ENCODE data around the gene BRMS1.
"Not testable (repeated sequence)": the region's sequence is repeated elsewhere in the genome, so short reads cannot be mapped to it uniquely, and the experiment has no call there.

BRMS1 gene

DNA sequence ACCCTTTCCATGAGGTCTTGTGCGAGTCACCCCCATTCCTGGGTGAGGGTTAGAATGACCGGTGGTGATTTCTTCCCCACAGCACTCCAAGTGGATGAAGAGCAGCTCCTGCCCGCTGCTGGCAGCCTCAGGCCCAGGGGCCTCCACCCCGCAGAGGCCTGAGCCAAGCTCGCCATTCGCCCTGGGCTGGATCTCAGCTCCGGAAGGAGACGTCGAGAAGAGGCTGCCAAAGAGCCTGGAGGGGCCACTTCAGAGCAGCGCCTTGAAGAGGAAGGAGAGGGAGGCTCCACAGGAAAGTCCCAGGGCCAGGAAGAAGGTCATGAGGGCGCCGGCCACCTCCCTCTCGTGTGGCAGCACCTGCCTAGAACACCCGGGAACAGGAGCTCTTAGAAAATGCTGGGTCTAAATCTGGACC is 18.3 kb upstream of the BRMS1 start:
- DNase-seq (ENCODE audit: low read depth in 3 of 3), result no peak

GRCh38 chr11:66362481-66363147 is 17.7 kb upstream of the BRMS1 start:
- no peak for DNase-seq (ENCODE audit: low read depth in 3 of 3)

DNA sequence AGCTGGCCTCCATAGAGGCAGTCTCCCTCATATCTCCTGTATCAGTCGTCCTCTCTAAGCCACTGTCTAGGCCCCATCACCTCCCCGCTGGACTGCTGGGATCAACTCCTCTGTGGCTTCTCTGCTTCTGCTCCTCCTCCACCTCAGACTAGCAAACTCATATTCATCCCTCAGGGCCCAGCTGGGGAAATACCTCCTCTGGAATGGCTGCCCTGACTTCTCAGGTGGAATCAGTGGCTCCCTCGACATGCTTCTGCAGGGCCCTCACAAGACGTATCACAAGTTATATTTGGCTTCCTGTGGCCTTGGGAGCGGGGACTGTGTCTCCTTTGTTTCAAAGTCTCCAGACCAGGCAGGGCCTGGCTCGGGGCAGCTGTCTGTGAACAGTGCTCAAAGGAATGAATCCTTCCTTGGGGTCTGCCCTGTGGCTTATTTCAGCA is 16.6 kb upstream of the BRMS1 start:
- DNase-seq (ENCODE audit: low read depth in 3 of 3), result no peak

DNA sequence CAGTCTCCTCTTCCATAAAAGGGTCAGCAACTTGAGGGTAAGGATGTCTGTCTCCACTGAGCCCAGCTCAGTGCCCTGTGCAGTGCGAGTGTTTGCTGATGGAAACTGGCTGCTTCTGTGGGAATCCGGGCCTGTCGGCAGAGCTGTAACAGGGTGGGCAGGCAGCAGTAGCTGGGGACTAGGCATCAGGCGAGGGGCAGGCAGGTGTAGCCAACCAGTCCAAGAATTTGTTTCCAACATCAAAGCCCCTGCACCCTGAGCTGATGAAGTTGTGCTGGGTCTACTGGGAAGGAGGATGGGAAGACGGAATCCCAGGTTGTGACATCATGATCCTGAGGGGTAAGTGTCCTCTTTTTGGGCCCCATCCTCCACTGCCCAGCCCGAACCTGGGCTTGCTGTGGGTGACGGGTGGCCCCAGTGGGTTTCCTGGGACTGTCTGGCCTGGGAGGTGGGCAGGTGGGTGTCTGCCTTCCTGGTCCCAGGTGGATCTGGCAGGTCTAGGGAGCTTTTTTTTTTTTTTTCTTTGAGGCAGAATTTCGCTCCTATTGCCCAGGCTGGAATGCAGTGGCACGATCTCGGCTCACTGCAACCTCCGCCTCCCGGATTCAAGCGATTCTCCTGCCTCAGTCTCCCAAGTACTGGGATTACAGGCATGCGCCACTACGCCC is 15.6 kb upstream of the BRMS1 start:
- DNase-seq (ENCODE audit: low read depth in 3 of 3), result no peak

GRCh38 chr11:66359662-66360087 is 14.8 kb upstream of the BRMS1 start:
- no peak for DNase-seq (ENCODE audit: low read depth in 3 of 3)

- not testable (repeated sequence) for DNase-seq (ENCODE audit: low read depth in 3 of 3)
These were observed 5.8 kb upstream of the BRMS1 start for GRCh38 chr11:66350560-66351235.

DNA sequence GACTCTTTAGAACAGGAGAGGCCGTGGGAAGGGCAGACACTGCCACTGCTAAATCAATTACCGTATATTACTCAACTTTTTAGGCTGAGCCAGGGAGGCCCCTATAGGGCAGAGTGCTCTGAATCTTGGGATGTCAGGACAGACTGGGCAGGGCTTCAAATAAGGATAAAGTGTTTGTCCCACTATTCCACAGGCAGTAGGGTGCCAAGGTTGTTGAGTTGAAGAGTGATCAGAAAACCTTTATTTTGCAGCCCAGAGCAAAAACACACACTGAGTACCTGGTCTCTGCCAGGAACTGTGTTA is 4.1 kb upstream of the BRMS1 start:
- DNase-seq (ENCODE audit: low read depth in 3 of 3), result no peak

DNA sequence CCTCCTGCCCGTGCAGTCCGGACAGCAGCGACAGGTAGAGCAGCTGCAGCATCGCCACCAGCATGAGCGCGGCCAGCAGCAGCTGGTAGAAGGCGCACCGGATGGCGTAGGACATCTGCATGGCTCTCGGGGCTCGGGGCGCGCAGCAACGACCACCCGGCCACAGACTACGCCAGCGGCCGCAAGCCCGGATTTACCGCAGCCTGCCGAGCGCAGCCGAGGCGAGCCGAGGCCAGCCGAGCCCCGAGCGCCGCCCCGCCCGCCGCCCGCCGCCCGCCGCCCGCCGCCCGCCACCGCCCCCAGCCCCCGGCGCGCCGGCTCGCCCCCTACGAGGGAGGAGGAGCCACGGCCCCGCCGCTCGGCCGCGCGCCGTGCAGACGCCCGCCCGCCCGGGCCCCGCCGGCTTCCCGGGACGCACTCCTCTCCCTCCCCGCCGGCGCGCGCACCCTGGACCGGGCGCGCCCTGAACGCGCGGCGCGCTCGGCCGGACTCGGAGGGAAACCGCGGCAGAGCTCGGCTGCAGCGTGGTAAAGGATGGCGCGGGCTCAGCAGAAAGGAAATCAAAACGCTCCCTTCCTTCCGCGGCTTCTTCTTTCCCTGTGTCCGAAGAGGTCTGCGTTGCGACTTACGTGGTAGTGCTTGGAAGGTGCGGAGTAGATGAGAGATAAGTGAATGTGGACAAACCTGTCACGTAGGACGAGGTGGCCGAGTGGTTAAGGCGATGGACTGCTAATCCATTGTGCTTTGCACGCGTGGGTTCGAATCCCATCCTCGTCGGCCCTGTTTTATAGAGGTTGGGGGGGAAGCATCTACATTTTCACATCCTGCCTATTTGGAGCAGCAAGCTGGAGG is 2.7 kb upstream of the BRMS1 start, which contains the start of gene B4GAT1:
Gene B4GAT1, minus strand, starts transcription at position 205 of the 852 bp plus-strand sequence. Its CDS starts 84 bp downstream, at position 121.
- DNase-seq (ENCODE audit: low read depth in 3 of 3), result peak; percentile 66 to 71 (median 68)

DNA sequence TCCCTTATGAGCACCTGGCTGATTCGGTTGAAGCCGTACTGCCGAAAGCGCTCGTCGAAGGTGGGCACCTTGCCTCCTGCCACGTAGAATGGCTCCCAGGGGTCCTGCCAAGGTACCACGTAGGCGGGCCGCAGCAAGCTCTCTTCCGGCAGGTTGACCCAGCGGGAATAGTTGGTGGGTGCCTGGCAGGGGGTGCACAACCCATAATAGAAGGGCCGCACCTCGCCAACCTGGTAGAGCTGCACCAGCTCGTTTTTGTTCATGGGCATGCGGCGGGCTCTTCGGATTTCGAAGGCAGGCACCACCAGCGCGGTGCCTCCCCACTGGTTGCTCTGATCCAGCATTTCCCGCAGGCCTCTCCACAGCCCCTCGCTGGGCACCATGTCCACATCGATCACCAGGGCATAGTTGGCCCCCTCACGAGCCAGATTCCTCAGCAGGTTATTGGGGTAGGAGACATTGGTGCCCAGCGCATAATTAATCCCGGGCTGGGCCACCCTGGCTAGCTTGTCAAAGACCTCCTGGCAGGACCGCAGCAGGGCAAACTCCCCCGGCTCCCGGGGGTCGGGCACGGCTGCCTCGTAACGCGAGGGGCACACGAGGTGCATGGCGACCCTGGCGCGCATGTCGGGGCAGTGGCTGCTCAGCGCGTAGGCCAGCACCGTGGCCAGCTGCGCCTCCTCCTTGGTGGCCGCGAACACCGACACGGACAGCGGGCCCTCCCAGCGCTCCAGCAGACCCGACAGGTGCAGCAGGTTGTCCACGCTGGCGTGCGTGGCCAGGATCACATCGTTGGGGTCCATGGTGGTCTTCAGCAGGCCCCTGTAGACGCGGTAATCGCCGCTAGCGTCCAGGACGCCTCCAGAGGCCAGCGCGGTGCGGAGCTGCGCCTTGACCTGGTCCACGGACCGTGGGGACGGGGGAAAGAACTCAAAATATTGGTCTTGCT is 1.8 kb upstream of the BRMS1 start:
- DNase-seq (ENCODE audit: low read depth in 3 of 3), result no peak

DNA sequence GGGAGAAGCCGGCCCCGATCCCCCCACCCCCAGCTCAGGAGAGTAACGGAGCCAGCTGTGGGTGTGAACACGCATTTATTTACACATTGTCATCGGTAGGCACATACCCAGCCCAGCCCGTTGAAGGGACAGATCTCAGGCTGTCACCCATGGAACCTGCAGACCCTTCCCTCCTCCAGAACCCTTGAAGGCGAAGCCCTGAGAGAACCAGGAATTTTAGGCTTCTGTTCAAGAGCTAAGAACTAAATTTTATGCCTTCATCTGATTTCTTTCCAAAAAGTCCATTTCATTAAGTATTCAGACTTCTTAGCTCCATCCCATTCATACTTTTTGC is 379 bp upstream of the BRMS1 start:
- no peak for DNase-seq (ENCODE audit: low read depth in 3 of 3)

DNA sequence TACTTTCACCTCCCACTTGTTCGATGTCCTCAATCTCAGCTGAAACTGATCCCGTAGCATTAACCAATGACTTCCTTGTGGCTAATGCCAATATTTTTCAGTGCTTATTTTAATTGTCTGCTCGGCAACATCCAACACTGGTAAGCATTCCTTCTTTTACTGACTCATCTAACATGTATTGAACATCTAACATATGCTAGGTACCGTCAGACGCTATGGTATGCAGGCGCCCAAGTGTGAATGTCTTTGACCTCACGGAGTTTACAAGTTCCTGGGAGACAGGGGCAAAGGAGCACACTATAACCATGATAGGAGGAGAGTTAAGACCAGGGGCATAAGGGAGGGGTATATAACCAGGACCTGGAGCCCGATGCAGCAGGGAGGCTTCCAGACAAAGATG is 1.7 kb downstream of the BRMS1 start:
- no peak for DNase-seq (ENCODE audit: low read depth in 3 of 3)

DNA sequence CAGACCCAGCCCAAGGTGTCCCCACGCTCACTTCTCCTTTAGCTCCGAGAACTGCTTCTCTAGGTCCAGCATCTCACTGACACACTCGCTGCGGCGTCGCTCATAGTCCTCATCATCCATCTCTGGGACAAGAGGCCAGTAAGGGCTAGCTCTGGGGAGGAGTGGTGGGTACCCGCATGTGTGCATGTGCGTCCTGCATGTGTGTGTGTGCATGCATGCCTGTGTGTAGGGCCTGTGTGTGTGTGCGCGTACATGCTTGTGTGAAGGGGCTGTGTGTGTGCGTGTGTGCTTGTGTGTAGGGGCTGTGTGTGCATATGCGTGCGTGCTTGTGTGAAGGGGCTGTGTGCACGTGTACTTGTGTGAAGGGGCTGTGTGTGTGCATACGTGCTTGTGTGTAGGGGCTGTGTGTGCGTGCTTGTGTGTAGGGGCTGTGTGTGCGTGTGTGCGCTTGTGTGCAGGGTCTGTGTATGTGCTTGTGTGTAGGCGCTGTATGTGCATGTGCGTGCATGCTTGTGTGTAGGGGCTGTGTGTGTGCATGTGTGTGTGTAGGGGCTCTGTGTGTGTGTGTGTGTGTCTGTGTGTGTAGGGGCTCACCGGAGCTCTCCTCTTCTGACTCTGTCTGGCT is 3.3 kb downstream of the BRMS1 start:
- DNase-seq (ENCODE audit: low read depth in 3 of 3), result no peak

GRCh38 chr11:66340596-66341501 is 4.1 kb downstream of the BRMS1 start:
- no peak for DNase-seq (ENCODE audit: low read depth in 3 of 3)

DNA sequence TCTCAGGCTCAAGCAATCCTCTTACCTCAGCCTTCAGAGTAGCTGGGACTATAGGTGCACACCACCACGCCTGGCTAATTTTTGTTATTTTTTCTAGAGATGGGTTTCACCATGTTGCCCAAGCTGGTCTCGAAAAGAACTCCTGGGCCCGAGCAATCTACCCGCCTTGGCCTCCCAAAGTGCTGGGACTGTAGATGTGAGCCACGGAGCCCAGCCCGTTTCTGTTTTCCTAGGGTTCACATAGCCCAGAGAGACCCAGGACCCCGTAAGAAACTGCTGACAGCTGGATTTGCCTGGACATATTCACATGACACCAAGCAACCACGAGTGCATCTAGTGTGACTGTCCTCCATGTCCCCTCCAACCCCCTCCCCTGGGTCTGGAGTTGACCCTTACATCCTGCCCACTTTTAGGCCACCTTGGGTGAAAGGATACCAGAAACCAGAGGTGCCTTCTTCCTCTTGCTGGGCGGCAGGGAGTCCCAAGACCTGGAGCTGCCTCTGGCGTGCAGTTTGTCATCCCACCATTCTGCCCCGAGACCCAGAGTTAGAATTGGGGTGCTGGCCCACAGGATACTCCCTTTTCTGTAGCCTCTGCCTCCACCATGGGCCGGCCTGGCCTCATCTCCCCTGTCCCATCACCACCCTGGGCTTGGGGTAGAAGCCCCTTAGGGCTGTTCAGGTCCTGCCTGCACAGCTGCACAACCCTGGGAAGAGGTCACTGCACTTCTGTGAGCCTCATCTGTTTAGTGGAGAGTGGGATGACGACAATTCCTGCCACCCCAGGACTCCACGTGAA is 5.0 kb downstream of the BRMS1 start:
- no peak for DNase-seq (ENCODE audit: low read depth in 3 of 3)

- DNase-seq (ENCODE audit: low read depth in 3 of 3), result no peak
These were observed 5.7 kb downstream of the BRMS1 start for GRCh38 chr11:66339162-66339675.

- no peak for DNase-seq (ENCODE audit: low read depth in 3 of 3)
These were observed 6.4 kb downstream of the BRMS1 start for GRCh38 chr11:66338276-66339161.

DNA sequence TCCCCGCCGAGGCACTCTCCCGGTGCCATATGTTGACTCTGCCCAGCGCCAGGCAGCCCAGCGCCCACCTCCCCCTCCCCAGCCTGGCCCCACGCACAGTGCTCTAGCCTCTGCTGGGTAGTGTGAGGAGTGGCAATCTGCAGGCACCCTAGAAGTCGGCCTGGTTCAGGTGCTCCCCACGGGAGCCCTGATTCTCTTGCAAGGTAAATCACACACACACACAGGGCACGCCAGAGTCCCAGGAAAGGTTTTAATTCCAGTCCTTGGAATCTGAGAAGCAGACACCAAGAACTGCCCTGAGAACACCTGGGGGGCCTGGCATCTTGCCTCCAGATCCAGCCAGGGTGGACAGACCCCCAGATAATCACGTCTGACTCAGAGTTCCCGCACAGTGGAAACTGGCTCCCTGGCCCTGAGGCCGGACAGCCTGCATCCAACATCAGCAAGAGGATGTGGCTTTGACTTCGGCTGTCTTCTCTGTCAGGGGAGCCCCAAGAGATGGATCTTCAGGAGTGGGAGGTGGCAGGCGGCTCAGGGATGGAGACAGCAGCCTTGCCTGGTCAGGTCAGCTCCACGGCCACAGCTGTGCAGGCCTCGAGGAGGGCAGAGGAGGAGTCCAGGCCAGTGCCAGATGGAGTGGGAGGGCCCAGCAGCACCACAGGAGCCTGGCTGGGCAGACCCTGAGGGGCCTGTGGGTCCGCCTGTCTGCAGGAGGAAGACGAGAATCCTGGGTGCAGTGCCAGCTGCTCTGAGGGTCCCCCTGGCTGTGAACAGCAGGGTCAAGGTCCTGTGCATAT is 7.6 kb downstream of the BRMS1 start:
- DNase-seq (ENCODE audit: low read depth in 3 of 3), result no peak
